ENCODE results near the gene CLCNKA.
A peak's percentile ranks its signal among the peaks of the same experiment; 100 is the strongest.
"Not testable (repeated sequence)": the region's sequence is repeated elsewhere in the genome, so short reads cannot be mapped to it uniquely, and the experiment has no call there.

CLCNKA gene
- total RNA-seq: 0 reads per million in 3 donors

GRCh38 chr1:16021681-16022080, at the start of gene CLCNKA:
Gene CLCNKA (plus strand): TSS chr1:16022036. CDS start chr1:16022620, 584 bp downstream.
- Histone ChIP-seq H3K9me3 (ENCODE audit: control insufficient read depth, low read length) (no peaks in the 10 kb centered on the region), H3K4me3 (ENCODE audit: insufficient read depth, low read depth, low read length, poor library complexity, severe bottlenecking) (no peak within 1 kb of the TSS), H3K4me1 (ENCODE audit: control insufficient read depth, insufficient read depth, low read length, poor library complexity, severe bottlenecking) (peaks cover 1% of the 10 kb centered on the region), H3K27ac (ENCODE audit: insufficient read depth, low read length, poor library complexity, severe bottlenecking) (no peak within 1 kb of the TSS), H3K36me3 (ENCODE audit: control insufficient read depth, insufficient read depth, low read length) (no peaks in the 10 kb centered on the region), H3K27me3 (replicated peaks; ENCODE audit: control insufficient read depth, insufficient read depth, low read length, poor library complexity, severe bottlenecking) (no peaks in the 10 kb centered on the region)
- DNase-seq: no peak

- no peak overlapping the region for H3K27ac ChIP-seq (ENCODE audit: insufficient read depth, low read length, poor library complexity, severe bottlenecking)
- no peak for DNase-seq
- H3K36me3 ChIP-seq (ENCODE audit: control insufficient read depth, insufficient read depth, low read length): peaks cover 23% of the 10 kb centered on the region
These were observed 49.4 kb upstream of the CLCNKA start for GRCh38 chr1:15972409-15972808.

GRCh38 chr1:15973772-15974171, 48.1 kb upstream of the CLCNKA start:
- peaks cover 20% of the 10 kb centered on the region for H3K36me3 ChIP-seq (ENCODE audit: control insufficient read depth, insufficient read depth, low read length)
- no peak overlapping the region for H3K4me3 ChIP-seq (ENCODE audit: insufficient read depth, low read depth, low read length, poor library complexity, severe bottlenecking)
- no peaks in the 10 kb centered on the region for H3K27me3 ChIP-seq (replicated peaks; ENCODE audit: control insufficient read depth, insufficient read depth, low read length, poor library complexity, severe bottlenecking)
- H3K4me1 ChIP-seq (ENCODE audit: control insufficient read depth, insufficient read depth, low read length, poor library complexity, severe bottlenecking): peaks cover 12% of the 10 kb centered on the region
- H3K9me3 ChIP-seq (ENCODE audit: control insufficient read depth, low read length): no peaks in the 10 kb centered on the region
- H3K27ac ChIP-seq (ENCODE audit: insufficient read depth, low read length, poor library complexity, severe bottlenecking): no peak overlapping the region
- DNase-seq: no peak

More at GRCh38 chr1:15972409-15972808, 49.4 kb upstream of the CLCNKA start:
- H3K27me3 ChIP-seq (replicated peaks; ENCODE audit: control insufficient read depth, insufficient read depth, low read length, poor library complexity, severe bottlenecking): no peaks in the 10 kb centered on the region
- H3K4me1 ChIP-seq (ENCODE audit: control insufficient read depth, insufficient read depth, low read length, poor library complexity, severe bottlenecking): peaks cover 12% of the 10 kb centered on the region
- H3K9me3 ChIP-seq (ENCODE audit: control insufficient read depth, low read length): no peaks in the 10 kb centered on the region
- H3K4me3 ChIP-seq (ENCODE audit: insufficient read depth, low read depth, low read length, poor library complexity, severe bottlenecking): no peak overlapping the region

- peaks cover 18% of the 10 kb centered on the region for H3K36me3 ChIP-seq (ENCODE audit: control insufficient read depth, insufficient read depth, low read length)
- H3K4me1 ChIP-seq (ENCODE audit: control insufficient read depth, insufficient read depth, low read length, poor library complexity, severe bottlenecking): peaks cover 12% of the 10 kb centered on the region
- peak overlapping the region; percentile 94 for H3K4me3 ChIP-seq (ENCODE audit: insufficient read depth, low read depth, low read length, poor library complexity, severe bottlenecking)
- no peaks in the 10 kb centered on the region for H3K9me3 ChIP-seq (ENCODE audit: control insufficient read depth, low read length)
- no peaks in the 10 kb centered on the region for H3K27me3 ChIP-seq (replicated peaks; ENCODE audit: control insufficient read depth, insufficient read depth, low read length, poor library complexity, severe bottlenecking)
- peak overlapping the region; percentile 82 for H3K27ac ChIP-seq (ENCODE audit: insufficient read depth, low read length, poor library complexity, severe bottlenecking)
- no peak for DNase-seq
These were observed 47.0 kb upstream of the CLCNKA start for GRCh38 chr1:15974855-15975254.

- peak overlapping the region; percentile 94 for H3K4me3 ChIP-seq (ENCODE audit: insufficient read depth, low read depth, low read length, poor library complexity, severe bottlenecking)
- no peaks in the 10 kb centered on the region for H3K27me3 ChIP-seq (replicated peaks; ENCODE audit: control insufficient read depth, insufficient read depth, low read length, poor library complexity, severe bottlenecking)
- peaks cover 18% of the 10 kb centered on the region for H3K36me3 ChIP-seq (ENCODE audit: control insufficient read depth, insufficient read depth, low read length)
- H3K9me3 ChIP-seq (ENCODE audit: control insufficient read depth, low read length): no peaks in the 10 kb centered on the region
- H3K27ac ChIP-seq (ENCODE audit: insufficient read depth, low read length, poor library complexity, severe bottlenecking): peak overlapping the region; percentile 82
- peak in 2 of 3 donors; percentile 60 to 64 for DNase-seq
- peaks cover 12% of the 10 kb centered on the region for H3K4me1 ChIP-seq (ENCODE audit: control insufficient read depth, insufficient read depth, low read length, poor library complexity, severe bottlenecking)
These were observed 46.5 kb upstream of the CLCNKA start for GRCh38 chr1:15975358-15975804.

- peaks cover 18% of the 10 kb centered on the region for H3K36me3 ChIP-seq (ENCODE audit: control insufficient read depth, insufficient read depth, low read length)
- H3K27ac ChIP-seq (ENCODE audit: insufficient read depth, low read length, poor library complexity, severe bottlenecking): peak within 1 kb of the TSS; percentile 82
- H3K9me3 ChIP-seq (ENCODE audit: control insufficient read depth, low read length): no peaks in the 10 kb centered on the region
- peak; percentile 91 to 94 (median 94) for DNase-seq
- peaks cover 12% of the 10 kb centered on the region for H3K4me1 ChIP-seq (ENCODE audit: control insufficient read depth, insufficient read depth, low read length, poor library complexity, severe bottlenecking)
- H3K27me3 ChIP-seq (replicated peaks; ENCODE audit: control insufficient read depth, insufficient read depth, low read length, poor library complexity, severe bottlenecking): no peaks in the 10 kb centered on the region
- peak within 1 kb of the TSS; percentile 94 for H3K4me3 ChIP-seq (ENCODE audit: insufficient read depth, low read depth, low read length, poor library complexity, severe bottlenecking)
These were observed 45.8 kb upstream of the CLCNKA start, which contains the start of gene ZBTB17 for GRCh38 chr1:15975805-15976680. Gene ZBTB17 (minus strand): TSS chr1:15976101. CDS start chr1:15948495, 27,606 bp downstream.

GRCh38 chr1:15977947-15978346, 43.9 kb upstream of the CLCNKA start:
- H3K4me1 ChIP-seq (ENCODE audit: control insufficient read depth, insufficient read depth, low read length, poor library complexity, severe bottlenecking): peaks cover 12% of the 10 kb centered on the region
- H3K9me3 ChIP-seq (ENCODE audit: control insufficient read depth, low read length); DNase-seq; H3K27ac ChIP-seq (ENCODE audit: insufficient read depth, low read length, poor library complexity, severe bottlenecking); H3K36me3 ChIP-seq (ENCODE audit: control insufficient read depth, insufficient read depth, low read length); H3K4me3 ChIP-seq (ENCODE audit: insufficient read depth, low read depth, low read length, poor library complexity, severe bottlenecking); H3K27me3 ChIP-seq (replicated peaks; ENCODE audit: control insufficient read depth, insufficient read depth, low read length, poor library complexity, severe bottlenecking): not testable (repeated sequence)

GRCh38 chr1:15981679-15982078, 40.2 kb upstream of the CLCNKA start:
- H3K4me3 ChIP-seq (ENCODE audit: insufficient read depth, low read depth, low read length, poor library complexity, severe bottlenecking): no peak overlapping the region
- no peaks in the 10 kb centered on the region for H3K36me3 ChIP-seq (ENCODE audit: control insufficient read depth, insufficient read depth, low read length)
- no peak overlapping the region for H3K27ac ChIP-seq (ENCODE audit: insufficient read depth, low read length, poor library complexity, severe bottlenecking)
- no peak for DNase-seq
- no peaks in the 10 kb centered on the region for H3K4me1 ChIP-seq (ENCODE audit: control insufficient read depth, insufficient read depth, low read length, poor library complexity, severe bottlenecking)
- no peaks in the 10 kb centered on the region for H3K9me3 ChIP-seq (ENCODE audit: control insufficient read depth, low read length)
- H3K27me3 ChIP-seq (replicated peaks; ENCODE audit: control insufficient read depth, insufficient read depth, low read length, poor library complexity, severe bottlenecking): no peaks in the 10 kb centered on the region

- H3K9me3 ChIP-seq (ENCODE audit: control insufficient read depth, low read length): no peaks in the 10 kb centered on the region
- H3K27ac ChIP-seq (ENCODE audit: insufficient read depth, low read length, poor library complexity, severe bottlenecking): no peak overlapping the region
- H3K36me3 ChIP-seq (ENCODE audit: control insufficient read depth, insufficient read depth, low read length): no peaks in the 10 kb centered on the region
- no peaks in the 10 kb centered on the region for H3K4me1 ChIP-seq (ENCODE audit: control insufficient read depth, insufficient read depth, low read length, poor library complexity, severe bottlenecking)
- no peaks in the 10 kb centered on the region for H3K27me3 ChIP-seq (replicated peaks; ENCODE audit: control insufficient read depth, insufficient read depth, low read length, poor library complexity, severe bottlenecking)
- no peak for DNase-seq
- no peak overlapping the region for H3K4me3 ChIP-seq (ENCODE audit: insufficient read depth, low read depth, low read length, poor library complexity, severe bottlenecking)
These were observed 38.6 kb upstream of the CLCNKA start for GRCh38 chr1:15983275-15983674.

- H3K4me1 ChIP-seq (ENCODE audit: control insufficient read depth, insufficient read depth, low read length, poor library complexity, severe bottlenecking): no peaks in the 10 kb centered on the region
- DNase-seq: no peak
These were observed 36.1 kb upstream of the CLCNKA start for GRCh38 chr1:15985611-15986297.

More at GRCh38 chr1:15985611-15986297, 36.1 kb upstream of the CLCNKA start:
- Histone ChIP-seq H3K4me3 (ENCODE audit: insufficient read depth, low read depth, low read length, poor library complexity, severe bottlenecking) (no peak overlapping the region), H3K36me3 (ENCODE audit: control insufficient read depth, insufficient read depth, low read length) (no peaks in the 10 kb centered on the region), H3K9me3 (ENCODE audit: control insufficient read depth, low read length) (no peaks in the 10 kb centered on the region), H3K27ac (ENCODE audit: insufficient read depth, low read length, poor library complexity, severe bottlenecking) (no peak overlapping the region), H3K27me3 (replicated peaks; ENCODE audit: control insufficient read depth, insufficient read depth, low read length, poor library complexity, severe bottlenecking) (no peaks in the 10 kb centered on the region)

All from effector memory CD4-positive, alpha-beta T cell (primary cell).